Measurements from ENCODE around the gene NAP1L4.

The NAP1L4 gene

GRCh38 chr11:2927851-2928604 is 64.1 kb downstream of the NAP1L4 start:
- no peak for FAIRE-seq

GRCh38 chr11:2927121-2927800 is 64.9 kb downstream of the NAP1L4 start:
- DNase-seq (ENCODE audit: extremely low spot score, insufficient read length, low read depth) (no peak), FAIRE-seq (no peak)

More at GRCh38 chr11:2927851-2928604, 64.1 kb downstream of the NAP1L4 start:
- no peak for DNase-seq (ENCODE audit: extremely low spot score, insufficient read length, low read depth)

- DNase-seq (ENCODE audit: extremely low spot score, insufficient read length, low read depth) (no peak), FAIRE-seq (no peak)
Measured at GRCh38 chr11:2926611-2927051, 65.5 kb downstream of the NAP1L4 start.

- DNase-seq (ENCODE audit: extremely low spot score, insufficient read length, low read depth) (no peak), FAIRE-seq (no peak)
Measured at GRCh38 chr11:2924821-2925675, 67.1 kb downstream of the NAP1L4 start.

- DNase-seq (ENCODE audit: extremely low spot score, insufficient read length, low read depth) = no peak
- FAIRE-seq = no peak
Measured at GRCh38 chr11:2924381-2924780, 67.7 kb downstream of the NAP1L4 start.

- FAIRE-seq (no peak), DNase-seq (ENCODE audit: extremely low spot score, insufficient read length, low read depth) (no peak)
Measured at GRCh38 chr11:2923446-2924375, 68.4 kb downstream of the NAP1L4 start.

- DNase-seq (ENCODE audit: extremely low spot score, insufficient read length, low read depth) (no peak), FAIRE-seq (no peak)
Measured at GRCh38 chr11:2922655-2923054, 69.5 kb downstream of the NAP1L4 start.

GRCh38 chr11:2921742-2922493 is 70.2 kb downstream of the NAP1L4 start:
- FAIRE-seq (no peak), DNase-seq (ENCODE audit: extremely low spot score, insufficient read length, low read depth) (no peak)

GRCh38 chr11:2921261-2921660 is 70.9 kb downstream of the NAP1L4 start:
- no peak for DNase-seq (ENCODE audit: extremely low spot score, insufficient read length, low read depth)
- no peak for FAIRE-seq

GRCh38 chr11:2920343-2920742 is 71.8 kb downstream of the NAP1L4 start:
- FAIRE-seq (no peak), DNase-seq (ENCODE audit: extremely low spot score, insufficient read length, low read depth) (no peak)

- no peak for DNase-seq (ENCODE audit: extremely low spot score, insufficient read length, low read depth)
- no peak for FAIRE-seq
Measured at GRCh38 chr11:2919837-2920236, 72.3 kb downstream of the NAP1L4 start.

GRCh38 chr11:2919188-2919587 is 72.9 kb downstream of the NAP1L4 start:
- FAIRE-seq = no peak
- no peak for DNase-seq (ENCODE audit: extremely low spot score, insufficient read length, low read depth)

- no peak for FAIRE-seq
- DNase-seq (ENCODE audit: extremely low spot score, insufficient read length, low read depth) = no peak
Measured at GRCh38 chr11:2917842-2918490, 74.2 kb downstream of the NAP1L4 start.

- DNase-seq (ENCODE audit: extremely low spot score, insufficient read length, low read depth) = no peak
- no peak for FAIRE-seq
Measured at GRCh38 chr11:2916892-2917645, 75.1 kb downstream of the NAP1L4 start.

- DNase-seq (ENCODE audit: extremely low spot score, insufficient read length, low read depth) = no peak
- FAIRE-seq = no peak
Measured at GRCh38 chr11:2916114-2916891, 75.8 kb downstream of the NAP1L4 start.

- no peak for DNase-seq (ENCODE audit: extremely low spot score, insufficient read length, low read depth)
- FAIRE-seq = no peak
Measured at GRCh38 chr11:2915473-2915872, 76.7 kb downstream of the NAP1L4 start.

Measured in GM18507 (cell line).